H9 (cell line): ENCODE measurements around the gene TTC23. TPM values are rescaled to one million over a fixed set of nuclear protein-coding genes. Genes with fewer than 3 reads are reported as not detected.

Experiments
- DNase-seq: peaks from one replicate; pipeline ENCODE4 v3.0.0-alpha.2; 2017
- H2AFZ ChIP-seq: one replicate; pipeline ENCODE4 v1.6.1; 2013; ENCODE audit warnings: mild to moderate bottlenecking, low read length, control low read depth, moderate library complexity
- H2AK5ac ChIP-seq: 2 replicates; pipeline ENCODE4 v1.6.1; 2013; ENCODE audit warnings: low read length, control low read depth, mixed read lengths; ENCODE audit not compliant: insufficient read length
- H2BK120ac ChIP-seq: one replicate; pipeline ENCODE4 v1.6.1; 2013; ENCODE audit warnings: low read depth, mild to moderate bottlenecking, low read length, control low read depth, inconsistent platforms; ENCODE audit not compliant: poor library complexity, severe bottlenecking
- H2BK12ac ChIP-seq: 2 replicates; pipeline ENCODE4 v1.6.1; 2013; ENCODE audit warnings: low read length, control low read depth, mixed read lengths, low read depth; ENCODE audit not compliant: insufficient read length
- H2BK15ac ChIP-seq: 2 replicates; pipeline ENCODE4 v1.6.1; 2013; ENCODE audit warnings: low read depth, low read length, control low read depth
- H2BK20ac ChIP-seq: one replicate; pipeline ENCODE4 v1.6.1; 2013; ENCODE audit warnings: low read depth, mild to moderate bottlenecking, low read length, control low read depth, inconsistent platforms; ENCODE audit not compliant: poor library complexity, severe bottlenecking
- H2BK5ac ChIP-seq: 2 replicates; pipeline ENCODE4 v1.6.1; 2013; ENCODE audit warnings: low read length, control low read depth, mixed read lengths; ENCODE audit not compliant: insufficient read length
- H3K14ac ChIP-seq: 2 replicates; pipeline ENCODE4 v1.6.1; 2013; ENCODE audit warnings: low read length, control low read depth; ENCODE audit not compliant: insufficient read depth
- H3K18ac ChIP-seq: 2 replicates; pipeline ENCODE4 v1.6.1; 2013; ENCODE audit warnings: low read depth, mild to moderate bottlenecking, mixed read lengths, low read length, control low read depth; ENCODE audit not compliant: insufficient read length
- H3K23ac ChIP-seq: 2 replicates; pipeline ENCODE4 v1.6.1; 2013; ENCODE audit warnings: low read length, control low read depth, mixed read lengths, low read depth; ENCODE audit not compliant: insufficient read length
- H3K23me2 ChIP-seq: 2 replicates; pipeline ENCODE4 v1.6.1; 2013; ENCODE audit warnings: low read depth, mild to moderate bottlenecking, mixed read lengths, low read length, control low read depth; ENCODE audit not compliant: insufficient read length, poor library complexity, severe bottlenecking
- H3K27ac ChIP-seq: 2 replicates; pipeline ENCODE4 v1.5.1; 2013; ENCODE audit warnings: low read length, control low read depth, mixed read lengths, low read depth; ENCODE audit not compliant: insufficient read length
- H3K27me3 ChIP-seq: 2 replicates; pipeline ENCODE4 v1.6.1; 2013; ENCODE audit warnings: low read length, control low read depth, inconsistent platforms; ENCODE audit not compliant: insufficient read depth
- H3K4ac ChIP-seq: 2 replicates; pipeline ENCODE4 v1.6.1; 2013; ENCODE audit warnings: low read depth, mild to moderate bottlenecking, control low read depth, inconsistent platforms, low read length, moderate library complexity
- H3K4me1 ChIP-seq: 2 replicates; pipeline ENCODE4 v1.6.1; 2013; ENCODE audit warnings: low read length, control low read depth, inconsistent platforms; ENCODE audit not compliant: insufficient read depth
- H3K4me2 ChIP-seq: 2 replicates; pipeline ENCODE4 v1.6.1; 2013; ENCODE audit warnings: low read length, control low read depth, mixed read lengths; ENCODE audit not compliant: insufficient read length, insufficient read depth
- H3K56ac ChIP-seq: 2 replicates; pipeline ENCODE4 v1.6.1; 2013; ENCODE audit warnings: low read depth, mild to moderate bottlenecking, mixed read lengths, low read length, control low read depth; ENCODE audit not compliant: insufficient read length
- H3K79me1 ChIP-seq: 2 replicates; pipeline ENCODE4 v1.6.1; 2013; ENCODE audit warnings: low read depth, mild to moderate bottlenecking, moderate library complexity, low read length, control low read depth, inconsistent platforms; ENCODE audit not compliant: insufficient read depth, poor library complexity, severe bottlenecking
- H3K79me2 ChIP-seq: 2 replicates; pipeline ENCODE4 v1.6.1; 2013; ENCODE audit warnings: low read length, control low read depth, inconsistent platforms; ENCODE audit not compliant: insufficient read depth
- H3K9ac ChIP-seq: 2 replicates; pipeline ENCODE4 v1.6.1; 2013; ENCODE audit warnings: low read length, control low read depth, mixed read lengths; ENCODE audit not compliant: insufficient read length; ENCODE audit errors: extremely low read depth
- H3K9me3 ChIP-seq: one replicate; pipeline ENCODE4 v1.6.1; 2013; ENCODE audit warnings: low read depth, low read length, inconsistent platforms; ENCODE audit not compliant: control insufficient read depth
- H3T11ph ChIP-seq: one replicate; pipeline ENCODE4 v1.6.1; 2013; ENCODE audit warnings: mild to moderate bottlenecking, low read length, control low read depth, inconsistent platforms
- H4K20me1 ChIP-seq: one replicate; pipeline ENCODE4 v1.6.1; 2013; ENCODE audit not compliant: control insufficient read depth, insufficient read length, insufficient read depth
- H4K5ac ChIP-seq: 2 replicates; pipeline ENCODE4 v1.6.1; 2013; ENCODE audit warnings: low read depth, mild to moderate bottlenecking, mixed read lengths, low read length, control low read depth; ENCODE audit not compliant: insufficient read length
- H4K8ac ChIP-seq: replicated peaks from 2 replicates; pipeline ENCODE4 v1.6.1; 2013; ENCODE audit warnings: low read length, control low read depth, mixed read lengths, low read depth; ENCODE audit not compliant: insufficient read length
- H4K91ac ChIP-seq: 2 replicates; pipeline ENCODE4 v1.6.1; 2013; ENCODE audit warnings: low read depth, mild to moderate bottlenecking, moderate library complexity, mixed read lengths, low read length, control low read depth; ENCODE audit not compliant: insufficient read length
- H3K27ac Mint-ChIP-seq, 3 experiments: 2 replicates in 2 of 3; 3 replicates in 1 of 3; pipeline ENCODE4 v1.8.0; 2020 to 2021; ENCODE audit warnings: mixed read lengths in 3 of 3, mild to moderate bottlenecking in 1 of 3, moderate library complexity in 1 of 3
- H3K27me3 Mint-ChIP-seq: 2 replicates; pipeline ENCODE4 v1.8.0; 2021; ENCODE audit warnings: low read depth, mild to moderate bottlenecking, moderate library complexity, mixed read lengths
- H3K36me3 Mint-ChIP-seq, 3 experiments: 2 replicates in 2 of 3; 3 replicates in 1 of 3; pipeline ENCODE4 v1.8.0; 2020 to 2021; ENCODE audit warnings: low read depth in 3 of 3, mixed read lengths in 3 of 3; ENCODE audit not compliant: insufficient read depth in 1 of 3
- H3K4me1 Mint-ChIP-seq, 2 experiments: 2 replicates each; pipeline ENCODE4 v1.8.0; 2020; ENCODE audit warnings: mixed read lengths in 2 of 2
- H3K4me3 Mint-ChIP-seq, 2 experiments: 2 replicates in 1 of 2; 3 replicates in 1 of 2; pipeline ENCODE4 v1.8.0; 2020 to 2021; ENCODE audit warnings: mild to moderate bottlenecking in 2 of 2, mixed read lengths in 2 of 2, moderate library complexity in 1 of 2
- H3K9me3 Mint-ChIP-seq, 2 experiments: 2 replicates in 1 of 2; 3 replicates in 1 of 2; pipeline ENCODE4 v1.8.0; 2020; ENCODE audit warnings: mild to moderate bottlenecking in 2 of 2, mixed read lengths in 2 of 2, moderate library complexity in 1 of 2
- CTCF ChIP-seq: fragments of 200-600 bp; sonication (generic); conservative IDR thresholded peaks from 3 replicates; pipeline ENCODE4 v1.8.0; 2021; ENCODE audit warnings: antibody characterized with exemption, mild to moderate bottlenecking
- WGBS: extraction: QIAGEN DNeasy Blood & Tissue Kit; methylation state at CpG from one replicate; pipeline ENCODE4 v1.1.7; 2013; ENCODE audit warnings: missing lambda C conversion rate, low lambda C conversion rate, mixed read lengths; ENCODE audit not compliant: insufficient read length; ENCODE audit errors: extremely low coverage; 5-methylcytosine and 5-hydroxymethylcytosine counted together
- total RNA-seq: library from RNA; stranded (reverse); gene quantifications from 2 replicates; pipeline ENCODE4 v1.2.1, GENCODE V29; 2021

Gene TTC23
- total RNA-seq, 1 experiment from 2014 or later, result 14.3 TPM

DNA sequence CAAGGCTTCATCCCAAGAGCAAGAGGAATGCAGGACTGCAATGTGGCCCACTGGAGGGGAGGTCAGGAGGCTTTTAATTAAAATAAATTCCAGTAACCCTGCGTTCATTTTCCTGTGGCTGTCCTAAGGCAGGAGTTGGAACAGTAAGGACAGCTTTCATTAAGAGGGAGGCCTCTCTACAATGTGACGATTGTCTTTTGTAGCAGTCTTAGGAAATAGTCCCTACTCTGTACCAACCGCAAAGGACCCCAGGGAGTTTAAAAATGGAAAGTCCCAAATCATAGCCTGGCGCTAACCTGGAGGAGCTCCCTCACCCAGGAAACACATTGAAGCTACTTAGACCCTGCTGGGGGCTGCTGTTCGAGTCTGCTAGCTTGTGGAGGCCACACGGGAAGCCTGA, 81.7 kb downstream of the TTC23 start:
- no peak overlapping the region for H3K27ac ChIP-seq
- DNase-seq, result no peak
- H3T11ph ChIP-seq, result no peak overlapping the region
- H4K8ac ChIP-seq, result no peak overlapping the region
- no peak overlapping the region for H4K5ac ChIP-seq
- H3K9ac ChIP-seq, result no peak overlapping the region
- no peaks in the 10 kb centered on the region for H3K4me1 ChIP-seq
- Mint-ChIP-seq H3K27me3 (no peaks in the 10 kb centered on the region), H3K4me1 (no peaks in the 10 kb centered on the region), H3K9me3 (no peaks in the 10 kb centered on the region), H3K27ac (no peak overlapping the region), H3K36me3 (peaks cover 0 to 17% (median 11%) of the 10 kb centered on the region in 3 experiments; a peak in 6 of 7 replicates), H3K4me3 (no peak overlapping the region)
- no peaks in the 10 kb centered on the region for H4K20me1 ChIP-seq
- H2AFZ ChIP-seq, result no peak overlapping the region
- no peak overlapping the region for H2BK12ac ChIP-seq
- no peaks in the 10 kb centered on the region for H3K79me2 ChIP-seq
- H2AK5ac ChIP-seq, result no peak overlapping the region
- TF ChIP-seq CTCF, result no peak
- H3K23ac ChIP-seq, result no peak overlapping the region
- WGBS, result no CpG with 5 or more reads among the region's 6 CpGs
- no peak overlapping the region for H3K14ac ChIP-seq
- no peaks in the 10 kb centered on the region for H3K79me1 ChIP-seq
- H2BK15ac ChIP-seq, result no peak overlapping the region
- H3K23me2 ChIP-seq, result no peaks in the 10 kb centered on the region
- no peaks in the 10 kb centered on the region for H3K9me3 ChIP-seq
- H3K18ac ChIP-seq, result no peak overlapping the region
- H3K4me2 ChIP-seq, result no peak overlapping the region
- no peaks in the 10 kb centered on the region for H3K27me3 ChIP-seq
- H2BK120ac ChIP-seq, result no peak overlapping the region
- no peak overlapping the region for H2BK5ac ChIP-seq
- H3K56ac ChIP-seq, result no peak overlapping the region
- H2BK20ac ChIP-seq, result no peak overlapping the region
- H4K91ac ChIP-seq, result no peak overlapping the region
- H3K4ac ChIP-seq, result no peak overlapping the region
